ENCODE results near the gene P2RX7.
"Not testable (repeated sequence)": the region's sequence is repeated elsewhere in the genome, so short reads cannot be mapped to it uniquely, and the experiment has no call there.

P2RX7 gene

DNA sequence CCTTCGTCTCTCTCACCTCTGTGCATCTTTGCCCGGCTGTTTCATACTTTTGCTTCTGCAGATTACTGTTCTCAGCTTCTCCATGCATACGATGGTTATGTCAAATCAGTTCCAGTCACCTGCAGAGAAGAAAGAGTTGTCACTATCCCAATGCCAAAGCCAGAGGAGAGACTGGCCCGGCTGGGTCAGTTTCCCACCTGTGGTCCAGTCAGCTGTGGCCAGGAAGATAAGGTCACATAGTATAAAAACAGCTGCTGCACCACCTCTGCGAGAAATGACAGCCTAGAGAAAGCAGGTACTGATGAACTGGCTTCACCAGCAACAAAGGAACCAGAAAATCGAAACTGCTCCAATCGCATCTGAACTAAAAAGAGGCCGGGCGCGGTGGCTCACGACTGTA lies 70.8 kb downstream of the P2RX7 start:
- H3K27ac ChIP-seq: no peak overlapping the region

DNA sequence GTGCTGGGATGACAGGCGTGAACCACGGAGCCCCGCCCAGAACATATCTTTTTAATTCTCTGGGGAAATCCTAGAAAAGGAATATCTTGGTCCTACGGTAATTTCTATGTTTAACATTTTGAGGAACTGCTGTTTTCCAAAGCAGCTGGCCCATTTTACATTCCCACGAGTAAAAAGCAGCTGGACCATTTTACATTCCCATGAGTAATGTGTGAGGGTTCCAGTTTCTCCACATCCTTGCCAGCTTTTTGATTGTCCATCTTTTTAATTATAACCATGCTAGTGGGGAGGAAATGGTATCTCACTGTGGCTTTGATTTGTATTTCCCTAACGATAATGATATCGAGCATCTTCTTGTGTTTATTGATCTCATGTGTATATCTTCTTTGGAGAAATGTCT lies 72.8 kb downstream of the P2RX7 start:
- no peak overlapping the region for H3K27ac ChIP-seq
- TF ChIP-seq, protein P1, sequence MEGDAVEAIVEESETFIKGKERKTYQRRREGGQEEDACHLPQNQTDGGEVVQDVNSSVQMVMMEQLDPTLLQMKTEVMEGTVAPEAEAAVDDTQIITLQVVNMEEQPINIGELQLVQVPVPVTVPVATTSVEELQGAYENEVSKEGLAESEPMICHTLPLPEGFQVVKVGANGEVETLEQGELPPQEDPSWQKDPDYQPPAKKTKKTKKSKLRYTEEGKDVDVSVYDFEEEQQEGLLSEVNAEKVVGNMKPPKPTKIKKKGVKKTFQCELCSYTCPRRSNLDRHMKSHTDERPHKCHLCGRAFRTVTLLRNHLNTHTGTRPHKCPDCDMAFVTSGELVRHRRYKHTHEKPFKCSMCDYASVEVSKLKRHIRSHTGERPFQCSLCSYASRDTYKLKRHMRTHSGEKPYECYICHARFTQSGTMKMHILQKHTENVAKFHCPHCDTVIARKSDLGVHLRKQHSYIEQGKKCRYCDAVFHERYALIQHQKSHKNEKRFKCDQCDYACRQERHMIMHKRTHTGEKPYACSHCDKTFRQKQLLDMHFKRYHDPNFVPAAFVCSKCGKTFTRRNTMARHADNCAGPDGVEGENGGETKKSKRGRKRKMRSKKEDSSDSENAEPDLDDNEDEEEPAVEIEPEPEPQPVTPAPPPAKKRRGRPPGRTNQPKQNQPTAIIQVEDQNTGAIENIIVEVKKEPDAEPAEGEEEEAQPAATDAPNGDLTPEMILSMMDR (conservative IDR thresholded peaks at IDR 0.05): no peak

More for the DNA sequence above, 70.8 kb downstream of the P2RX7 start:
- TF ChIP-seq, protein P1 (conservative IDR thresholded peaks at IDR 0.05): no peak

DNA sequence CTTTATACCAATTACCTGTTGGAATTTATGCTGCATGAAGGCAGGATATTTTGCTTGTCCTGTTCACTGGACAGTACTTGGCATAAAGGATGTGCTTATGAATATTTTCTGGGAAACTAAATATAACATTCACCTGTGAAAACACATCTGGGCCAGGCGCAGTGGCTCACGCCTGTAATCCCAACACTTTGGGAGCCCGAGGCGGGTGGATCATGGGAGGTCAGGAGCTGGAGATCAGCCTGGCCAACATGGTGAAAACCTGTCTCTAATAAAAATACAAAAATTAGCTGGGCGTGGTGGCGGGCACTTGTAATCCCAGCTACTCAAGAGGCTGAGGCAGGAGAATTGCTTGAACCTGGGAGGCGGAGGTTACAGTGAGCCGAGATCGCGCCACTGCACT lies 75.9 kb downstream of the P2RX7 start:
- H3K27ac ChIP-seq: not testable (repeated sequence)

DNA sequence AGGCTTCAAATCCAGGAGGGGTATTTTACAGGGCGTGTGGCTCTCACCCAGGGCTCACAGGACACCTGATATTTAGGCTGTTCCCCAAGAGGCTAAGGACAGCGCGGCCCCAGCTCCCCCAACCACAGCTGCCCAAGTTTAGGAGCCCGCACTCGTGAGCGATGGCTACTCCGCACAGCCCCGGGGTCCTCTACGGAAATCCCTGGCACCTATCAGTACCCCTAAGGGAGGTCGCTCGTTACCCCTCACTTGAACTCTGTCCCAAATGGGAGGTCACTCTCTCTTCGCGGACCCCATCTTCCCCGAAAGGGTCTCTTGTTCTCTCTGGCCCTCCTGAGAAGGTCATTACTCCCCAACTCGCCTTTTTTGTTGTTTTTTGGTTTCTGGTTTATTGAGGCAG lies 76.5 kb downstream of the P2RX7 start:
- peak overlapping the region; percentile 89 for H3K27ac ChIP-seq
- TF ChIP-seq, protein P1 (conservative IDR thresholded peaks at IDR 0.05): no peak

DNA sequence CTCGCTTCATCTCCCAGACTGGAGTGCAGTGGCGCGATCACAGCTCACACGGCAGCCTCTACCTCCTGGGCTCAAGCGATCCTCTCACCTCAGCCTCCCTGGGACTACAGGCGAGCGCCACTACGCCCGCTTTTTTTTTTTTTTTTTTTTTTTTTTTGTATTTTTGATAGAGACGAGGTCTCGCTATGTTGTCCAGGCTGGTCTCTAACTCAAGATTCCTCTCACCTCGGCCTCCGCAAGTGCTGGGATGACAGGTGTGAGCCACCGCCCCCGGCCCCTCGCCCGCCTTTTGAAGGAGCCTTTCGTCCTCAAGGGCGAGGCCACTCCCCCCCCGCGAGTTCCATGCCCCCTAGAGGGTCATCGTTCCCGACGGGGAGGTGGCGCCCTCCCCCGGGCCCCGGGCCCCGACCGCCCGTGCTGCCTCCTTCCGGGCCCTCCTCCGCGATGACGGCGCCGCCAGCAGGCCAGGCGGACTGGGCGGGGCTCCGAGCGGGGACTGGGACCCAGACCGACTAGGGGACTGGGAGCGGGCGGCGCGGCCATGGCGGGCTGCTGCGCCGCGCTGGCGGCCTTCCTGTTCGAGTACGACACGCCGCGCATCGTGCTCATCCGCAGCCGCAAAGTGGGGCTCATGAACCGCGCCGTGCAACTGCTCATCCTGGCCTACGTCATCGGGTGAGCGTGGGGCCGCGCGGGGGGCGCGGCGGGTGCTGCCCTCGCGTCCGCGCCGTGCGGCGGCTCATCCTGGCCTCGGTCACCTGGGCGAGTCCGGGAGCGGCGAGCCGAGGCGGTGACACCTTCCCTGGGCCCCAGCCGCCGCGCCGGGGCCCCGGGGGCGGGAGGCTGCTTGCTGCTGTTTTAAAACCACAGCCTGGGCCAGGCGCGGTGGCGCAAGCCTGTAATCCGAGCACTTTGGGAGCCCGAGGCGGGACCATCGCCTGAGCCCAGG lies 77.2 kb downstream of the P2RX7 start, which contains the start of gene P2RX4:
TSS of gene P2RX4 (plus strand) at position 506 of the 949 bp plus-strand sequence. CDS start at position 542, 36 bp downstream.
- peak within 1 kb of the TSS; percentile 89 for H3K27ac ChIP-seq
- TF ChIP-seq, protein P1 (conservative IDR thresholded peaks at IDR 0.05): peak; percentile 62

DNA sequence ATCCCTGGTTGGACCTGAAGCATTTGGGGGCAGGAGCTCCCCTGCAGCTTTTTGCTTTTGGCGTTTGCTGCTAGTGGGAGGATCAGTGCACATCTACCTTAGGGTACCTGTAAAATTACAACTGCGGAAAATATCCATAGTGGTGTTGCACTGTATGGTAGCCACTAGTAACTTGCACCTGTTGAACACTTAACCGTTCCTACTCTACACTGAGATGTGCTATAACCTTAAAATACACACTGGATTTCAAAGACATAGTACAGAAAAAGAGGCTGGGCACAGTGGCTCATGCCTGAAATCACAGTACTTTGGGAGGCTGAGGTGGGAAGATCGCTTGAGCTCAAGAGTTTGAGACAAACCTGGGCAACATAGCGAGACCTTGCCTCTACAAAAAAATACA lies 80.2 kb downstream of the P2RX7 start:
- TF ChIP-seq, protein P1 (conservative IDR thresholded peaks at IDR 0.05): no peak
- no peak overlapping the region for H3K27ac ChIP-seq

DNA sequence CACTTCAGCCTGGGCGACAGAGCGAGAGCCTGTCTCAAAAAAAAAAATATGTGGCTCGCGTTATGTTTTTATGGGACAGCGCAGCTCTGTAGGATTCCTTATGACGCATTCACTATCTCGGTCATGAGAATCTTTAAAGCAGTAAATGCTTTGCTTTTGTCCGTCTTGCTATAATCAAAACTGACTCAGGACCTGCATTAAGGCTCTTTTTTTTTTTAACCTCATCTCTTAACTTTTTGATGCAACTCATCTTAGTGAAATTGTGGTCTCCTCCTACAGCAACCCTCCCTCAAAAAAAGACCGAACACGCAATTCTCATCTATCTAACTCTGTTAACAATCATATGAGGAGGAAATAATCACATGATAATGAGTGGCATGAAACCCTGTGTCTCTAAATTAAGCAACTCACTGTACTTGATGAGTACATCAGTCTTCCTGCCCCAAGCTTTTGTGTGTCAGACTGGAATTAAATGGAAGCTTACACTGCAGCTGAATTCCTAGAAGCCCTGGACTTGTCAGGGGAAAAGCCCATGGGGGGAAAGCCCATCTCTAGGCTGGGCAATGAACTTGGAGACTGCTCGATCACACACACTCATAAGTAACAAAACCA lies 81.6 kb downstream of the P2RX7 start:
- TF ChIP-seq, protein P1 (conservative IDR thresholded peaks at IDR 0.05): no peak
- peak overlapping the region; percentile 41; the same call in 1 of the 2 replicates for H3K27ac ChIP-seq
